Gastroesophageal sphincter (tissue), 4 donors: ENCODE measurements around the gene DUSP8. TPM values are rescaled to one million over a fixed set of nuclear protein-coding genes. Genes with fewer than 3 reads are reported as not detected.
"Not testable (repeated sequence)": the region's sequence is repeated elsewhere in the genome, so short reads cannot be mapped to it uniquely, and the experiment has no call there.

Experiments used
- ATAC-seq: fragments of 150-250 bp; one replicate; pipeline ENCODE4 v1.9.1; 2016; ENCODE audit warnings: mild to moderate bottlenecking, moderate library complexity
- H3K27ac ChIP-seq, 4 donors: fragments of 200-600 bp; sonication (generic) in 3 of 4; 1 replicate in 3 of 4; 2 replicates in 1 of 4; pipeline ENCODE4 v1.5.1; 2016 to 2019
- H3K27me3 ChIP-seq: fragments of 200-600 bp; sonication (generic); one replicate; pipeline ENCODE4 v1.5.1; 2019
- H3K36me3 ChIP-seq, 2 donors: fragments of 200-600 bp; sonication (generic); one replicate each; pipeline ENCODE4 v1.5.1; 2019; ENCODE audit warnings: control low read depth in 1 of 2
- H3K4me1 ChIP-seq, 3 donors: fragments of 200-600 bp; sonication (generic); 1 replicate in 2 of 3; 2 replicates in 1 of 3; pipeline ENCODE4 v1.5.1; 2016 to 2019; ENCODE audit warnings: control low read depth in 2 of 3
- H3K4me3 ChIP-seq, 2 donors: fragments of 200-600 bp; sonication (generic); one replicate each; pipeline ENCODE4 v1.5.1; 2019; ENCODE audit warnings: mild to moderate bottlenecking in 1 of 2, moderate library complexity in 1 of 2
- H3K9me3 ChIP-seq, 3 donors: fragments of 200-600 bp; sonication (generic); one replicate each; pipeline ENCODE4 v1.5.1; 2017 to 2019; ENCODE audit warnings: control low read depth in 2 of 3
- CTCF ChIP-seq, 4 experiments: fragments of 200-600 bp in 2 of 4; fragments of 450-650 bp in 2 of 4; sonication (generic) in 1 of 4; IDR thresholded peaks; one replicate each; pipeline ENCODE4 v1.5.1; 2017 to 2019; ENCODE audit warnings: antibody characterized with exemption in 4 of 4, mild to moderate bottlenecking in 2 of 4, moderate library complexity in 2 of 4
- EP300 ChIP-seq: sonication (generic); formaldehyde crosslinking; IDR thresholded peaks from one replicate; pipeline ENCODE4 v1.6.1; 2017; ENCODE audit warnings: antibody characterized with exemption, mild to moderate bottlenecking
- POLR2A ChIP-seq, 2 donors: fragments of 450-650 bp; IDR thresholded peaks; one replicate each; pipeline ENCODE4 v1.6.1; 2017; ENCODE audit warnings: antibody characterized with exemption in 2 of 2, mild to moderate bottlenecking in 2 of 2, moderate library complexity in 1 of 2
- POLR2AphosphoS5 ChIP-seq: sonication (generic); formaldehyde crosslinking; IDR thresholded peaks from one replicate; pipeline ENCODE4 v1.6.1; 2017; ENCODE audit warnings: antibody characterized with exemption
- WGBS, 2 donors: methylation state at CpG; one replicate each; pipeline ENCODE4 v1.1.5; 2018; ENCODE audit warnings: low coverage in 1 of 2; 5-methylcytosine and 5-hydroxymethylcytosine counted together
- total RNA-seq, 4 donors: library from RNA; depleted of rRNA; stranded (reverse); fragments of >200 nt; gene quantifications; one replicate each; pipeline ENCODE4 v1.1.0, GENCODE V29; 2016

Gene DUSP8
- total RNA-seq, 4 donors from 2014 or later, result 3.3 to 7.8 (median 4.9) TPM

- Histone ChIP-seq H3K9me3 (no peaks in the 10 kb centered on the region), H3K36me3 (no peaks in the 10 kb centered on the region), H3K27me3 (peaks cover 53% of the 10 kb centered on the region), H3K4me3 (no peak overlapping the region), H3K27ac (no peak overlapping the region), H3K4me1 (no peaks in the 10 kb centered on the region)
- TF ChIP-seq CTCF (IDR thresholded peaks at IDR 0.05), result no peak
- no peak for TF ChIP-seq POLR2AphosphoS5
- TF ChIP-seq EP300, result no peak
- no peak for TF ChIP-seq POLR2A (IDR thresholded peaks at IDR 0.05)
- ATAC-seq, result no peak
- 38 to 56% methylated on average over 9 of the region's 9 CpGs for WGBS, 2 donors
Measured at GRCh38 chr11:1592628-1593027, 20.6 kb upstream of the DUSP8 start.

GRCh38 chr11:1589996-1590395 is 17.9 kb upstream of the DUSP8 start:
- whole genome bisulfite sequencing, 2 donors, result 87% methylated on average over 4 of the region's 6 CpGs; no CpG with 5 or more reads in 1 of the 2 donors
- H3K4me3 ChIP-seq, result no peak overlapping the region
- TF ChIP-seq CTCF (IDR thresholded peaks at IDR 0.05) (no peak), POLR2A (IDR thresholded peaks at IDR 0.05) (no peak), EP300 (no peak), POLR2AphosphoS5 (no peak)
- no peaks in the 10 kb centered on the region for H3K36me3 ChIP-seq
- peaks cover 26% of the 10 kb centered on the region for H3K27me3 ChIP-seq
- ATAC-seq, result no peak
- no peaks in the 10 kb centered on the region for H3K9me3 ChIP-seq
- H3K27ac ChIP-seq, result no peak overlapping the region
- no peaks in the 10 kb centered on the region for H3K4me1 ChIP-seq

- 38 to 52% methylated on average over 3 to 6 of the region's 10 CpGs for WGBS, 2 donors
- H3K27ac ChIP-seq, H3K9me3 ChIP-seq, ATAC-seq, H3K4me3 ChIP-seq, H3K4me1 ChIP-seq, H3K36me3 ChIP-seq: not testable (repeated sequence)
- peaks cover 27% of the 10 kb centered on the region for H3K27me3 ChIP-seq
Measured at GRCh38 chr11:1589191-1589963, 17.3 kb upstream of the DUSP8 start.

- no peaks in the 10 kb centered on the region for H3K4me1 ChIP-seq
- WGBS, 2 donors, result 83% methylated on average over 2 of the region's 2 CpGs; no CpG with 5 or more reads in 1 of the 2 donors
- no peaks in the 10 kb centered on the region for H3K36me3 ChIP-seq
- no peak for ATAC-seq
- H3K4me3 ChIP-seq, result no peak overlapping the region
- TF ChIP-seq POLR2AphosphoS5 (no peak), CTCF (IDR thresholded peaks at IDR 0.05) (no peak), EP300 (no peak), POLR2A (IDR thresholded peaks at IDR 0.05) (no peak)
- H3K9me3 ChIP-seq, result no peaks in the 10 kb centered on the region
- H3K27me3 ChIP-seq, result peaks cover 19% of the 10 kb centered on the region
- no peak overlapping the region for H3K27ac ChIP-seq
Measured at GRCh38 chr11:1586699-1587098, 14.6 kb upstream of the DUSP8 start.

- H3K9me3 ChIP-seq, H3K27ac ChIP-seq, H3K4me3 ChIP-seq, H3K36me3 ChIP-seq, H3K4me1 ChIP-seq, ATAC-seq: not testable (repeated sequence)
- H3K27me3 ChIP-seq, result peaks cover 13% of the 10 kb centered on the region
- no CpG with 5 or more reads among the region's 9 CpGs for WGBS, 2 donors
Measured at GRCh38 chr11:1584661-1585370, 12.7 kb upstream of the DUSP8 start, which contains the start of gene KRTAP5-1. KRTAP5-1 (minus strand) TSS chr11:1585283; CDS start chr11:1585249, 34 bp downstream.

GRCh38 chr11:1582909-1583308 is 10.8 kb upstream of the DUSP8 start:
- H3K4me1 ChIP-seq, H3K36me3 ChIP-seq, H3K9me3 ChIP-seq, ATAC-seq, H3K27ac ChIP-seq, H3K4me3 ChIP-seq: not testable (repeated sequence)
- WGBS, 2 donors, result 76 to 84% methylated on average over 2 of the region's 2 CpGs
- peaks cover 13% of the 10 kb centered on the region for H3K27me3 ChIP-seq
